OCI-LY7 (cell line): ENCODE results near the gene POLR3H. TPM values are rescaled to one million over a fixed set of nuclear protein-coding genes. Genes with fewer than 3 reads are reported as not detected.

ENCODE experiments used
- BruUV-seq: library from RNA; stranded (reverse); fragments of 400-500 nt; replicated peaks from 2 replicates; lab custom pipeline; 2021; lab: Mats Ljungman, UMichigan
- CTCF ChIA-PET: fragments of 300-600 bp; sonication (Branson Sonifier 250); formaldehyde crosslinking; loops from one replicate; lab custom pipeline; 2022; ENCODE audit warnings: antibody characterized with exemption; ENCODE audit not compliant: unreplicated experiment; lab: Charles Lee
- POLR2A ChIA-PET: fragments of 300-600 bp; sonication (Branson Sonifier 250); formaldehyde crosslinking; loops from one replicate; lab custom pipeline; 2022; ENCODE audit warnings: antibody characterized with exemption; lab: Charles Lee
- DNase-seq: peaks from one replicate; pipeline ENCODE4 v3.0.0-alpha.2; 2015; ENCODE audit warnings: low spot score
- H2AFZ ChIP-seq: fragments of 200-600 bp; sonication (generic), shearing (Covaris generic); 2 replicates; pipeline ENCODE4 v1.6.1; 2014; ENCODE audit warnings: mild to moderate bottlenecking, antibody characterized with exemption, low read length, moderate library complexity
- H3K27ac ChIP-seq: fragments of 200-600 bp; sonication (generic); 2 replicates; pipeline ENCODE4 v1.5.1; 2014; ENCODE audit warnings: mixed run types, low read depth, mild to moderate bottlenecking, moderate library complexity, low read length, inconsistent platforms; ENCODE audit not compliant: poor library complexity, severe bottlenecking
- H3K36me3 ChIP-seq: fragments of 200-600 bp; sonication (generic); 2 replicates; pipeline ENCODE4 v1.6.1; 2014; ENCODE audit warnings: mild to moderate bottlenecking, antibody characterized with exemption, low read length, moderate library complexity, mixed read lengths; ENCODE audit not compliant: insufficient read depth
- H3K4me1 ChIP-seq: fragments of 200-600 bp; sonication (generic); 2 replicates; pipeline ENCODE4 v1.5.1; 2014; ENCODE audit warnings: mild to moderate bottlenecking, low read length; ENCODE audit not compliant: insufficient read depth, poor library complexity, severe bottlenecking
- H3K4me2 ChIP-seq: fragments of 200-600 bp; sonication (generic); 2 replicates; pipeline ENCODE4 v1.6.1; 2014; ENCODE audit warnings: mild to moderate bottlenecking, low read length
- H3K4me3 ChIP-seq: fragments of 200-600 bp; sonication (generic); 2 replicates; pipeline ENCODE4 v1.5.1; 2014; ENCODE audit warnings: mild to moderate bottlenecking, low read depth, low read length; ENCODE audit not compliant: poor library complexity, severe bottlenecking
- H3K79me2 ChIP-seq: fragments of 200-600 bp; sonication (generic); 2 replicates; pipeline ENCODE4 v1.6.1; 2016; ENCODE audit warnings: low read depth, mild to moderate bottlenecking, low read length, moderate library complexity, mixed read lengths; ENCODE audit not compliant: insufficient read depth
- H3K9me2 ChIP-seq: fragments of 200-600 bp; sonication (generic); 2 replicates; pipeline ENCODE4 v1.6.1; 2016; ENCODE audit warnings: mild to moderate bottlenecking, low read length, mixed read lengths; ENCODE audit not compliant: insufficient read depth
- H3K9me3 ChIP-seq: fragments of 200-600 bp; sonication (generic); 2 replicates; pipeline ENCODE4 v1.6.1; 2014; ENCODE audit warnings: mild to moderate bottlenecking, mixed run types, low read length, mixed read lengths
- H4K20me1 ChIP-seq: fragments of 200-600 bp; sonication (generic); 2 replicates; pipeline ENCODE4 v1.6.1; 2014; ENCODE audit warnings: mild to moderate bottlenecking, antibody characterized with exemption, low read length, moderate library complexity, mixed read lengths; ENCODE audit not compliant: insufficient read depth
- CTCF ChIP-seq: fragments of 200-600 bp; sonication (generic); conservative IDR thresholded peaks from 2 replicates; pipeline ENCODE4 v1.5.1; 2014; ENCODE audit warnings: mild to moderate bottlenecking, antibody characterized with exemption, low read length, moderate library complexity, mixed read lengths
- EZH2phosphoT487 ChIP-seq: fragments of 200-600 bp; sonication (generic); IDR thresholded peaks from 2 replicates; pipeline ENCODE4 v1.6.1; 2018; ENCODE audit warnings: low read depth, borderline replicate concordance, mild to moderate bottlenecking, mixed run types, antibody characterized with exemption, low read length, moderate library complexity, mixed read lengths
- intact Hi-C: fragments of 100-400 bp; cut with micrococcal nuclease; formaldehyde crosslinking; loops from one replicate; pipeline ENCODE4 v1.10.0; 2022; ENCODE audit not compliant: unreplicated experiment
- total RNA-seq, 2 experiments: library from RNA; depleted of rRNA in 1 of 2; stranded (reverse); fragments of >200 nt in 1 of 2; shearing (Covaris generic) in 1 of 2; gene quantifications; 2 replicates each; pipeline ENCODE4 v1.2.3, GENCODE V29; 2014 to 2022

The POLR3H gene
- total RNA-seq, 2 experiments from 2014 or later, result 28.5 to 48.3 TPM

GRCh38 chr22:41507330-41508063, 36.8 kb downstream of the POLR3H start:
- Histone ChIP-seq H3K36me3 (peaks cover 76% of the 10 kb centered on the region), H2AFZ (no peak overlapping the region), H4K20me1 (no peaks in the 10 kb centered on the region), H3K4me2 (no peak overlapping the region), H3K4me1 (no peaks in the 10 kb centered on the region), H3K79me2 (no peaks in the 10 kb centered on the region; the same call in 1 of the 2 replicates), H3K9me3 (no peaks in the 10 kb centered on the region), H3K27ac (no peak overlapping the region), H3K9me2 (no peaks in the 10 kb centered on the region), H3K4me3 (no peak overlapping the region)
- intact Hi-C loops, result no loop called here
- CTCF ChIA-PET, result no interaction called here
- no peak for DNase-seq
- BruUV-seq, result no TSS peak
- POLR2A ChIA-PET, result no interaction called here
- TF ChIP-seq EZH2phosphoT487 (no peak), CTCF (no peak)

- ChIA-PET POLR2A (interaction anchor here (1.1 kb wide), 1 partner anchor 128 kb away, joined by 4 read pairs; no protein-coding TSS in a partner anchor), CTCF (no interaction called here)
- Histone ChIP-seq H3K36me3 (peaks cover 80% of the 10 kb centered on the region), H3K9me3 (no peaks in the 10 kb centered on the region), H4K20me1 (no peaks in the 10 kb centered on the region), H3K4me2 (no peak overlapping the region), H3K4me1 (no peaks in the 10 kb centered on the region), H3K79me2 (no peaks in the 10 kb centered on the region; the same call in 1 of the 2 replicates), H3K4me3 (no peak overlapping the region), H3K9me2 (no peaks in the 10 kb centered on the region), H2AFZ (no peak overlapping the region), H3K27ac (no peak overlapping the region)
- TF ChIP-seq CTCF (no peak), EZH2phosphoT487 (no peak)
- intact Hi-C loops, result no loop called here
- no TSS peak for BruUV-seq
- DNase-seq, result no peak
Measured at GRCh38 chr22:41505511-41506220, 38.6 kb downstream of the POLR3H start.

DNA sequence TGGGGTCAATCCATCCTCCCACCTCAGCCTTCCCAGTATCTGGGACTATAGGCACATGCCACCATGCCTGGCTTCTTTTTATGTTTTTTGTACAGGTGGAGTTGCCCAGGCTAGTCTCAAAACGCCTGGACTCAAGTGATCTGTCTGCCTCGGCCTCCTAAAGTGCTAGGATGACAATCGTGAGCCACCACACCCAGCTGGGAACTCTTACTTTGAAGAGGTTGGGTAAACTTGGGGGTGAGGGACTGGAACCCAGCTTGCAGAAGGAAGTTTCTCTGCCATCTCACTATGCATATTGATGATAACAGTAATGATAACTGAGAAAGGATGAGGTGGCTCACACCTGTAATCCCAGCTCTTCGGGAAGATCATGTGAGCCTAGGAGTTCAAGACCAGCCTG, 39.5 kb downstream of the POLR3H start:
- intact Hi-C loops, result no loop called here
- TF ChIP-seq EZH2phosphoT487 (no peak), CTCF (no peak)
- H3K79me2 ChIP-seq, result no peaks in the 10 kb centered on the region; the same call in 1 of the 2 replicates
- no peaks in the 10 kb centered on the region for H4K20me1 ChIP-seq
- H3K27ac ChIP-seq, result no peak overlapping the region
- H3K36me3 ChIP-seq, result peaks cover 80% of the 10 kb centered on the region
- H3K4me3 ChIP-seq, result no peak overlapping the region
- BruUV-seq, result no TSS peak
- CTCF ChIA-PET, result no interaction called here
- no peak for DNase-seq
- H2AFZ ChIP-seq, result no peak overlapping the region
- no peaks in the 10 kb centered on the region for H3K4me1 ChIP-seq
- POLR2A ChIA-PET, result interaction anchor here (1.1 kb wide), 1 partner anchor 127 kb away, joined by 4 read pairs; no protein-coding TSS in a partner anchor
- H3K4me2 ChIP-seq, result no peak overlapping the region
- no peaks in the 10 kb centered on the region for H3K9me2 ChIP-seq
- no peaks in the 10 kb centered on the region for H3K9me3 ChIP-seq
